RPMI8226 (cell line): ENCODE results near the gene ABCC4.

ENCODE experiments used
- DNase-seq: peaks from one replicate; pipeline ENCODE4 v3.0.0-alpha.2; 2015

Gene ABCC4

GRCh38 chr13:95035311-95036109 is 265.7 kb downstream of the ABCC4 start:
- DNase-seq = no peak

DNA sequence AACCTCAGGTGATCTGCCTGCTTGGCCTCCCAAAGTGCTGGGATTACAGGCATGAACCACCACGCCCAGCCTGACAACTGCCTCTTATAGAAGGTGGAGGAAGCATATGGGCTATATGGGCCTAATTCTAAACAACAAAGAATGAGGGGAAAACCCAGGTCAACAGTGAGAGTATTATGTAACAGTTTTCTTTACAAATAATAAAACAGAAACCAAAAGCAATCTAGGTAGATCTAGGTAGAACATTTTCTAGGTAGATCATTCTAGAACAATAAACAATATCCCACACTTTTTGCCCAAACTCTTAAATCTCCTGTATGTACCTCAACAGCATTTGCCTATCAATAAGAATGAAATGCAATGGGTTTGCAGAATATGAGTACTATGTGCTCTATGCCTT is 267.4 kb downstream of the ABCC4 start:
- DNase-seq = no peak

DNA sequence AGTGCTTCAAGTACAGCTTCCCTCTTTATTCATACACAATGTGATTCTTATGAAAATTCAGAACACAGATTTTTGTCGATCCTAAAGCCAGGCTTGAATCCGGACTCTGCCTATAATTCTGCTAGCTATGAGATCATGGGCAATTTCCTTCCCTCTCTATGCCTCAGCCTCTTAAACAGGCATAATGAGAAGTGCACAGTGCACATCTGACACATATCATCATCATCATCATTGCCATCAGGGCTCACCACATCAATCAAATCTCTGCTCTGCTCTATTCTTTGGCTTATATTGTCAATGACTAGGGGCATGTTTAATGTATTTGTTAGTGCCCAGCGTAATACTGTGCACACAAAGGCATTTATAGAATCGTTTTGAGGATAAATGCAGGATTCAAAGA is 269.1 kb downstream of the ABCC4 start:
- no peak for DNase-seq

- DNase-seq = no peak
Measured at GRCh38 chr13:95030821-95031343, 270.4 kb downstream of the ABCC4 start.

DNA sequence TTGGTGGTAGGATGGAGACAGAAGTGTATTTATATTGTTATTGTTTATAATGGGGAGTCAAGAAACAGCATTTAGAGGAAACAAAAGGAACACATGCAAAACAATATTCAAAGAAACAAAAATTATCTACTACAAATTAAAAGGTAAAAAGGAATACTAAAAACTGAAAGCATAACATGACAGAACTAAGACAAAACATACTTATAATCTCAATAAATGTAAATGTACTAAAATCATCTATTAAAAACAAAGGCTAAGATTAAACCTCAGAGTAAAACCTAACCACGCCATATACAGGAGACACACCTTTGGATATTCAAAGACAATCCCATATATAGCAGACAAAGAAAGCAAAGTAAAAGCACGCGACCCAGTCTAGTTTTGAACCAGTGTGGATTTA is 273.6 kb downstream of the ABCC4 start:
- no peak for DNase-seq

DNA sequence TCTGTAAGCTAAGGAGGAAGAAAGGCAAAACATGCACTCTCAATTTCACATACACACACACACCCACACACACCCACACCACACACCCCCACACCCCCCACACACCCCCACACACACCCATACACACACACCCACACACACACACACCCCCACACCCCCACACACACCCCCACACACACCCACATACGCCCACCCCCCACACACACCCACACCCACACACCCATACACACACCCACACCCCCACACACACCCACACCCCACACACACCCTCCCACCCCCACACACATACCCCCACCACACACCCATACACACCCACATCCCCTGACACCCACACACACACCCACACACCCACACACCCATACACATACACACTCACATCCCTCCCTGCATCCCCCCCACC is 276.1 kb downstream of the ABCC4 start:
- no peak for DNase-seq

DNA sequence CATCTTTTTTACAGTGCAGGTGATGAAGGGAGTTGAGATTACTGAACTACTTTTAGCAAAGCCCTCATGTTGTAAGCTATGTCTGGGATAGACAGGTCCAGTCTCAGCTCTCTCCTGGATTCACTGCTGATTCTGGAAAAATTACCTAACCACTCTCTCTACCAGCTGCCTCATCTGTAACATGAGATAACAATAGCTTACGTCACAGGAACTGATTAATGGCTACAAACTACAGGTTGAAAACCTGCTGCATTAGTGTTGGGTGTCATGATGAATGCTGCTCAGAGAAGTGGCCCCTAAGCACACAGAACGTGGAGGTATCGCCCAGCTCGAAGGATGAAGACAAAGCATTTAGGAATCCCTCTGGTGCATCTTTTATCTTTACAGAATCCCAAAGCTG is 277.8 kb downstream of the ABCC4 start:
- DNase-seq = no peak

GRCh38 chr13:95020298-95020987 is 280.8 kb downstream of the ABCC4 start:
- DNase-seq = no peak

DNA sequence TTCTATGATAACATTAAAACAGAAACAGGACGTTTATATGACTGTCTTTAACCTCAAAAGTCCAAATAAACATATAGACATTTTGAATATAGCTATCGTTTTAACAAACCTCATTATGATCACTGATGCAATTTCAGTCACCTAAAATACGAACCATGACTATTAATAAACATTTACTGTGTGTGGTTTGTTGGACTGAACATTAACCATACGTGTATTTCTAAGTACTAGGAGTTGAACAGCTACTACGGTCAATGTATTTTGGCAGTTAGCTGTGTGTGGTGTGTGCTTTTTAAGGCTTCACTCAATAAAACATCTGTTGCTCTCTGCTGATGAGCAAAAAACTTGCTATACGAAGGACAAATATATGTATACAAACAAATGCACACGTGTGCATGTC is 281.4 kb downstream of the ABCC4 start:
- DNase-seq = no peak

DNA sequence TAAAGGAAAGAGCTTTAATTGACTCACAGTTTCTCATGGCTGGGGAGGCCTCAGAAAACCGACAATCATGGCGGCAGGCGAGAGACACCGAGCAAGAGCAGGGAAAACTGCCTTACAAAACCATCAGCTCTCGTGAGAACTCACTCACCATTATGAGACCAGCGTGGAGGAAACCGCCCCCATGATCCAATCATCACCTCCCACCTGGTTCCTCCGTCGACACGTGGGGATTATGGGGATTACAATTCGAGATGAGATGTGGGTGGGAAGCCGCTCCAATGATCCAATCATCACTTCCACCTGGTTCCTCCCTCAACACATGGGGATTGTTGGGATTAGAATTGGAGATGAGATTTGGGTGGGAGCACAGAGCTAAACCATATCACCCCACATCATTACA is 293.9 kb downstream of the ABCC4 start:
- no peak for DNase-seq

DNA sequence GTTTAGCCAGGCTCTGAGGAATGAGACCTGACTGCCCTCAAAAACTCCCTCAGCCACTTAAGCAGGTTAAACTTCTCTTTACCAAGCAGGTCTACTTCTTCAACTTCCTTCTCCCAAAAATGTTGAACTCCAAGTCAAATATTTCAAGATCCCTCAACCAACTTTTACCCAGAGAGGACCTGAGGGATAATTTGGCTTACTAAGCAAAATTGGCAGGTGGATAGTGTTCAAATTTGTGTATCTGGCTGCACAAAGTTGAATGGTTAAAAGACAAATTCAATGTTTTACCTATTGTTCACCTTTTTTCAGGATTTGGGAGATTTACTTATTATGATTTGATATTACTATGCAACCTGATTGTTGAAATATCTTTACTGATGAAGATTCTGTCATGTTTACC is 296.0 kb downstream of the ABCC4 start:
- no peak for DNase-seq

GRCh38 chr13:95003019-95003813 is 298.0 kb downstream of the ABCC4 start:
- no peak for DNase-seq

GRCh38 chr13:95002126-95002525 is 299.1 kb downstream of the ABCC4 start:
- no peak for DNase-seq

- DNase-seq = no peak
Measured at GRCh38 chr13:94999871-95000270, 301.4 kb downstream of the ABCC4 start.

DNA sequence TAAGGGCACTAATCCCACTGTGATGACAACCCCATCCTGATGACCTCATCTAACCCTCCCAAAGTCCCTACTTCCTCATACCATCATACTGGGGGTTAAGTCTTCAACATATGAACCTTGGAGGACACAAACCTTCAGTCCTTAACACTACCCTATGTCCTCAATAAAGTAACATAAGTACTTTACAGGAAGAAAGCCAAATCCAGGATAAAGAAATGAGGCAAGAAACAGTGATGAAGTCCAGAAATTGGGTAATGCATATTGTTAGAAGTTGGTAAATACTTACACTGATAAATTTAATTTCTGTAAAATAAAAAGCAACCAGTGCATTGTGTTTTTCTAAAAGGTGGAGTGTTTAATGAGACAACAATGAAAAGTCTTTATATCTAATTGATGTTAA is 304.1 kb downstream of the ABCC4 start:
- DNase-seq = no peak

GRCh38 chr13:94996445-94996844 is 304.8 kb downstream of the ABCC4 start:
- no peak for DNase-seq

DNA sequence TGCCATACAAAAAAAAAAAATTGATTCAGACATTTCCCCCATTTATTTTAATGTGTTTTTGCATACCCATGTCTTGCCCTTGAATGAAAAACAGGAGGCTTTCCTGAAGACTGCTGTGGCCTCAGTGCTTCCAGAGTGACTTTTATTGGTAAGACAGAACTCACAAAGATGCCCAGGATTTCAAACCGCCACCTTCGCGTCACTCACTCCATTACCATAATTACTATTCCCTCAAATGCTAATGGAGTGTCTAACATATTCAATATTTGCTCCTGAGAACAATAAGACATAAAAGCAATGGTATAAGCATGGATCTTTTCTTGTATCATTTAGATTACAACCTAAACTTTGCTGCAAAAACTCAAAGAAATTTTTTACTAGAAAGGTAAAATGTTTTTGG is 306.7 kb downstream of the ABCC4 start:
- no peak for DNase-seq

DNA sequence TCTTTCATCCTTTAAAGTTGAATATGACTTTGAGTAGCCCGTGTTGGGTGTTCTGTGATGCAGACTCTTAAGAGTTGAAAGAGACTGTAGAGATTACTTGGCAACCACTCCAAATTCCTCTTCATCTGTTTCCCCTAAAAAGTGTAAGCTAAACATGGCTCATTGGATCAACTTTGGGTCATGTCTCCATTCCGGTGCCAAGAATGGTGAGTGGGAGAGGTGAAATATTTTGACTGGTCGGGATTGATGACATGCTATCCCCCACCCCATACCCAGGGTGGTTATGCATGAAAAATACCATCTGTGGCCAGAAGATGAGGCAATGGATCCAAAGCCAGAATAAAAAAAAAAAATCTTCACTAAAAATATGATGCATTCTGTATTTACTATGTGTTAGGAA is 307.6 kb downstream of the ABCC4 start:
- DNase-seq = no peak

DNA sequence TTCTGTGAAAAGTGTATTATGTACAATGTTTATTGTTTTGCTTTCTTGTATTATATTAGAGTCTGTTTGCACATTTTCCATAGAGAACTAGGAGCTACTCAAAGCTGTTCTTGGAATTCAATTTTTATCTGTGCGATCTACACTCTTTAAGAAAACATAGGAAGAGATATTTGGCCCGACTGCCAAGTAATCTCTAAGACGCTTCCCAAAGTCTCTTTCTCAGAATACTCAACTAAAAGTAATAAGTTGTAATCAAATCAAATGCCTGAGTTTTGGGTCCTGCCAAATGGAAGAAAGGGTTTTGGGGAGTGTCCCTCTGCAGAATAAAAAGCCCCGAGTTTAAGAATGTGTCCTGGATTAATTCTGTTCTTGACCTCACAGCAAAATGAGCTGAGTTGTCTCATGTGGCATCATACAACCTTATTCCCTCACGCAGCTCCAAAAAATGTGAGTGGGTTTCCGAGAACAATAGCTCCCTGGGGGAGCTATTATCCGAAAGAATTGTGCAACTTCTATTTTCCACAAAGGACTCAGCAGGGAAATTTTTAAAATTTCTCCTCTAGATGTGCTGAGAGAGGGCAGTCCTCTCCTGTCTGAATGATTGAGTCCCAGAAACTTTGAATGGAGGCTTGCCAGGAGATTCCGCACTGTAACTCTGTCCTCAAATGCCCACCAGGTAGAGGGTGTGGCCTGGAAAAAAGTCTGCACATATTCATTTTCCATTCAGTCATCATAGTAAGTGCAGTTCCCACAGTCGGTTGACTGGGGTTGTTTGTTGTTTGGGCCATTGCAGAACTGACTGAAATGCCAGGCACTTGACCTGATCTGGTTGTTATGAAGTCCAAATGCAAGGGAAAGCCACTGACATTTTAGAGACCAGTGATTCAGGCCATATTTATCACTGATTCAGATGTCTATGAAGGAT is 309.0 kb downstream of the ABCC4 start:
- no peak for DNase-seq

- DNase-seq = no peak
Measured at GRCh38 chr13:94988654-94989053, 312.6 kb downstream of the ABCC4 start.

- no peak for DNase-seq
Measured at GRCh38 chr13:94987869-94988268, 313.4 kb downstream of the ABCC4 start.

DNA sequence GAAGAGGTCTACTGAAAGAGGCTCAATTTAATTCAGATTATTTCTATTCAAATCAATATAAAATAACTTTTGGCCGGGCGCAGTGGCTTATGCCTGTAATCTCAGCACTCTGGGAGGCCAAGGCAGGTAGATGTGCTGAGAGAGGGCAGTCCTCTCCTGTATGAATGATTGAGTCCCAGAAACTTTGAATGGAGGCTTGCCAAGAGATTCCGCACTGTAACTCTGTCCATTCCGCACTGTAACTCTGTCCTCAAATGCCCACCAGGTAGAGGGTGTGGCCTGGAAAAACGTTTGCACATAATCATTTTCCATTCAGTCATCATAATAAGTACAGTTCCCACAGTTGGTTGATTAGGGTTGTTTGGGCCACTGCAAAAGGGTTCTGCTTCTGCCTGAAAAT is 314.2 kb downstream of the ABCC4 start:
- DNase-seq = no peak
